Measurements from ENCODE around the gene CHTF18. TPM values are rescaled to one million over a fixed set of nuclear protein-coding genes. Genes with fewer than 3 reads are reported as not detected.

CHTF18 gene
- total RNA-seq, 1 experiment from 2014 or later = 102 TPM

GRCh38 chr16:762595-763268 lies 25.7 kb upstream of the CHTF18 start:
- no peaks in the 10 kb centered on the region for H3K36me3 ChIP-seq (ENCODE audit: control insufficient read depth, insufficient read depth, low read length)
- no peak for DNase-seq
- no peak overlapping the region for H3K4me3 ChIP-seq (ENCODE audit: low read depth, low read length)
- H3K4me1 ChIP-seq = peaks cover 25% of the 10 kb centered on the region
- Mint-ChIP-seq H3K27ac (ENCODE audit: unreplicated experiment) (no peak overlapping the region), H3K9me3 (ENCODE audit: unreplicated experiment) (no peaks in the 10 kb centered on the region), H3K36me3 (ENCODE audit: insufficient read depth, unreplicated experiment) (peaks cover 3% of the 10 kb centered on the region), H3K4me1 (ENCODE audit: low read depth, unreplicated experiment) (no peaks in the 10 kb centered on the region), H3K27me3 (ENCODE audit: insufficient read depth, unreplicated experiment) (no peaks in the 10 kb centered on the region), H3K4me3 (ENCODE audit: unreplicated experiment) (no peak overlapping the region)
- BruUV-seq (replicated peaks) = no TSS peak
- H3K27me3 ChIP-seq (replicated peaks; ENCODE audit: control insufficient read depth, insufficient read depth, low read length) = no peaks in the 10 kb centered on the region
- CTCF ChIA-PET = no interaction called here
- POLR2A ChIA-PET = no interaction called here
- no peaks in the 10 kb centered on the region for H3K9me3 ChIP-seq
- TF ChIP-seq, protein P1, sequence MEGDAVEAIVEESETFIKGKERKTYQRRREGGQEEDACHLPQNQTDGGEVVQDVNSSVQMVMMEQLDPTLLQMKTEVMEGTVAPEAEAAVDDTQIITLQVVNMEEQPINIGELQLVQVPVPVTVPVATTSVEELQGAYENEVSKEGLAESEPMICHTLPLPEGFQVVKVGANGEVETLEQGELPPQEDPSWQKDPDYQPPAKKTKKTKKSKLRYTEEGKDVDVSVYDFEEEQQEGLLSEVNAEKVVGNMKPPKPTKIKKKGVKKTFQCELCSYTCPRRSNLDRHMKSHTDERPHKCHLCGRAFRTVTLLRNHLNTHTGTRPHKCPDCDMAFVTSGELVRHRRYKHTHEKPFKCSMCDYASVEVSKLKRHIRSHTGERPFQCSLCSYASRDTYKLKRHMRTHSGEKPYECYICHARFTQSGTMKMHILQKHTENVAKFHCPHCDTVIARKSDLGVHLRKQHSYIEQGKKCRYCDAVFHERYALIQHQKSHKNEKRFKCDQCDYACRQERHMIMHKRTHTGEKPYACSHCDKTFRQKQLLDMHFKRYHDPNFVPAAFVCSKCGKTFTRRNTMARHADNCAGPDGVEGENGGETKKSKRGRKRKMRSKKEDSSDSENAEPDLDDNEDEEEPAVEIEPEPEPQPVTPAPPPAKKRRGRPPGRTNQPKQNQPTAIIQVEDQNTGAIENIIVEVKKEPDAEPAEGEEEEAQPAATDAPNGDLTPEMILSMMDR (IDR thresholded peaks at IDR 0.05; ENCODE audit: insufficient read depth in 1 of 2, low read depth in 1 of 2, low read length in 1 of 2, severe bottlenecking in 1 of 2, unreplicated experiment in 1 of 2) = no peak
- intact Hi-C loops (cut with micrococcal nuclease; ENCODE audit: unreplicated experiment) = no loop called here

GRCh38 chr16:763369-764183 lies 24.8 kb upstream of the CHTF18 start:
- no peaks in the 10 kb centered on the region for H3K4me1 Mint-ChIP-seq (ENCODE audit: low read depth, unreplicated experiment)
- no peak overlapping the region for H3K4me3 ChIP-seq (ENCODE audit: low read depth, low read length)
- no peaks in the 10 kb centered on the region for H3K9me3 ChIP-seq
- peaks cover 25% of the 10 kb centered on the region for H3K4me1 ChIP-seq
- H3K36me3 Mint-ChIP-seq (ENCODE audit: insufficient read depth, unreplicated experiment) = no peaks in the 10 kb centered on the region
- DNase-seq = no peak
- no peak overlapping the region for H3K27ac Mint-ChIP-seq (ENCODE audit: unreplicated experiment)
- no peak overlapping the region for H3K4me3 Mint-ChIP-seq (ENCODE audit: unreplicated experiment)
- BruUV-seq (replicated peaks) = no TSS peak
- no peaks in the 10 kb centered on the region for H3K9me3 Mint-ChIP-seq (ENCODE audit: unreplicated experiment)
- ChIA-PET POLR2A (no interaction called here), CTCF (no interaction called here)
- TF ChIP-seq, protein P1 (IDR thresholded peaks at IDR 0.05; ENCODE audit: insufficient read depth in 1 of 2, low read depth in 1 of 2, low read length in 1 of 2, severe bottlenecking in 1 of 2, unreplicated experiment in 1 of 2) = no peak
- intact Hi-C loops (cut with micrococcal nuclease; ENCODE audit: unreplicated experiment) = no loop called here
- no peaks in the 10 kb centered on the region for H3K27me3 ChIP-seq (replicated peaks; ENCODE audit: control insufficient read depth, insufficient read depth, low read length)
- no peaks in the 10 kb centered on the region for H3K27me3 Mint-ChIP-seq (ENCODE audit: insufficient read depth, unreplicated experiment)
- H3K36me3 ChIP-seq (ENCODE audit: control insufficient read depth, insufficient read depth, low read length) = no peaks in the 10 kb centered on the region

- no peaks in the 10 kb centered on the region for H3K4me1 Mint-ChIP-seq (ENCODE audit: low read depth, unreplicated experiment)
- H3K36me3 Mint-ChIP-seq (ENCODE audit: insufficient read depth, unreplicated experiment) = no peaks in the 10 kb centered on the region
- Histone ChIP-seq H3K36me3 (ENCODE audit: control insufficient read depth, insufficient read depth, low read length) (no peaks in the 10 kb centered on the region), H3K27me3 (replicated peaks; ENCODE audit: control insufficient read depth, insufficient read depth, low read length) (no peaks in the 10 kb centered on the region), H3K4me1 (peaks cover 27% of the 10 kb centered on the region), H3K9me3 (no peaks in the 10 kb centered on the region), H3K4me3 (ENCODE audit: low read depth, low read length) (no peak overlapping the region)
- H3K4me3 Mint-ChIP-seq (ENCODE audit: unreplicated experiment) = no peak overlapping the region
- H3K9me3 Mint-ChIP-seq (ENCODE audit: unreplicated experiment) = no peaks in the 10 kb centered on the region
- POLR2A ChIA-PET = no interaction called here
- no TSS peak for BruUV-seq (replicated peaks)
- H3K27ac Mint-ChIP-seq (ENCODE audit: unreplicated experiment) = no peak overlapping the region
- CTCF ChIA-PET = no interaction called here
- H3K27me3 Mint-ChIP-seq (ENCODE audit: insufficient read depth, unreplicated experiment) = no peaks in the 10 kb centered on the region
- intact Hi-C loops (cut with micrococcal nuclease; ENCODE audit: unreplicated experiment) = no loop called here
- TF ChIP-seq, protein P1 (IDR thresholded peaks at IDR 0.05; ENCODE audit: insufficient read depth in 1 of 2, low read depth in 1 of 2, low read length in 1 of 2, severe bottlenecking in 1 of 2, unreplicated experiment in 1 of 2) = no peak
- no peak for DNase-seq
These were observed 24.2 kb upstream of the CHTF18 start for GRCh38 chr16:764184-764750.
